ENCODE results near the gene STK39.

STK39 gene

DNA sequence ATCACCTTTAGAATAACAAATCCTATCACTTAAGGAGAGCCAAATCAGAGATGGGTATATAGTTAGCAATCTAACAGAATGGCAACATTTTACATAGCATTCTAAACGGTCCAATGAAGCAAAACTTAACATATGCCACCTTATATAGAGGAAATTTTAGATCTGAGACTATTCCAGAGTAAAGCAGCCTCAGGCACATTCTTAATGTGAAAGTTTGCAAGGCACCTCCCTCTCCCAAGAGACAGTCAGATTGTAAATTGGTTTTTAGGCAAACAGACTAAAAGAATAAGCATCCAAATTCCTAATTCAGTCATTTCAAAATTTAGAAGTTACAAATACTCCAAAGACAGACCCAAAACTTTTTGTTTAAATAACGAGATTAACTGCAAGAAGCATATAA lies 292.9 kb downstream of the STK39 start:
- no peak for DNase-seq (ENCODE audit: low spot score)

DNA sequence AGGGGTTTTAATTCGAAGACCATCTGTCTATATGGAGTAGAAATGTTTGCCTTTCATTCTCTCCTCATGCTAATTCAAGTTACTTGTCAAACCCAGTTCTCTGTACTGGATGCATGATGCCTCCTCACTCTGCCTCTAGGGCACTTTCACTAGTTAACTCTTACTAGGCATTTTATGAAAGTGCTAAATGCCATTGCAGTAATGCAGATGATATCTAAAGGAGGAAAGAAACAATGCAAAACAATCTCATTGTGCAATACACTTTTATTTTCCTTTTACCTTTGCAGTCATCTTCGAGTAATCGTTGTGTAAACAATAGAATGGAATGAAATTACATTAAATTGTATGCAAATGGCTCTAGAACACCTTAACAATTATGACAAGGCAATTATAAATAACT lies 293.6 kb downstream of the STK39 start:
- no peak for DNase-seq (ENCODE audit: low spot score)

DNA sequence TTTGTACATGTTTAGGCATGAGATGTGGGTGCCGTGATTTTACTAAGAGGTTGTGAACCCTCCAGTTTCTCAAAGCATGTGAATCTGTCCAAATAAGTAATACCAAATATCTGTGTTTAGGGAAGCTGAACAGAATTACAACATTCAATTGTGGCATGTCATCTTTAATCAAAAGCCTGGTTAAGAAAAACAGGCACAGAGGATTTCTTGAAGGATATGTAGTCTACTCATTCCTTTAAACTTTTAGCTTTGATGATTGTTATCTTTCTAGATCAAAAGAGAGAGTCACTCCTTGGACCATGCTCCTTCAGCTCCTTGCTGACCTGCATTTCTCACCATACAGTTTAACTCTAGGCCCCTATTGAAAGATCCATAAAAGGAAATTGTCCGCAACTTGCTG lies 296.8 kb downstream of the STK39 start:
- no peak for DNase-seq (ENCODE audit: low spot score)

DNA sequence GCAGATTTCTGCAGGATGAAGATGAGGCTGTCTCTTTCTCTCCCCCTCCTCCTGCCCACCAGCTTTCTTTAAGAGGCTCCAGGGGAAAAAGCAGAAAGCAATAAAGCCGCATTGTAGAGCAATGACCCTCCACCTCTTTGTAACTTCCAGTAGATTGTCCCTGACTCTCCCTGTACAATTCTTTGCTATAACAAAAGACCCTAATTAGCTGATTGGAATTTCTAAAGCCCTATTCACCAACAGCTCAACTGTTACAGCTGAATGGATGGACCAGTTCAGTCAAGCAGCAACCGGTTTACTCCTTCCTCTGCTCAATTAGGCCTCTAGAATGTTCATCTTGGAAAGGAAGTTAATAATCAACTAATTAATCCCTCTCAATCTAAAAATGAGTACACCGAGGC lies 301.0 kb downstream of the STK39 start:
- no peak for DNase-seq (ENCODE audit: low spot score)

DNA sequence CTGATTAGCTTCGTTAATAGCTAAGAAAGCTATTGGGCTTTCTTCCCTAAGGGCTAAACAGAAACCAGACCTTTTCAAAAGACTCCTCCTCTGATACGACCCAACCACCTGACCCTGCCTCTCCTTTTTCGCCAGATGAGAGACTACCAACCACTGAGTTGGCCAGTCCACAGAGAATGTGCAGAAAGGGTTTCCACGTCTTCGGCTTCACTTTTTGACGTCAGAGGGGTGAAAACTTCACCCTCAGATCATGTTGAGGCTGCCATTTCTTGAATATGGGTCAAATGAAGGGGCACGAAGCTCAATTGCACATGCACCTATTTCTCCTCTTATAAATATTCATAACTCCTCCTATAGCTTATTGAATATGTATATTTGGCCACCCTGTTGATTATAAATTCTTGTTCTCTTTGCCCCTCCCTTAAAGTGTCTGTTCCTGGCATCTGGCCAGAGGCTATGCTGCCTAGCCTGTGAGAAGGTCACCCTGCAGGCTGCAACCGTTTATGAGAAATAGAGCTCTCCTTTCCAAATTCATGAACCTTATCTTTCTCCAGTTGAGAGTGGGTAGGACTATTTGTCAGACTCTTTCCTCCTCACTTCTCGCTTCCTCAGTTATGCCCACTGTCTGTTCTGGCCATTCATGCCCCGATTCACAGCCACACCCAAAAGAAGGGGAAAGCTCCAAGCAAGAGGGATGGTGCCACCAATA lies 301.6 kb downstream of the STK39 start:
- DNase-seq (ENCODE audit: low spot score), result no peak

DNA sequence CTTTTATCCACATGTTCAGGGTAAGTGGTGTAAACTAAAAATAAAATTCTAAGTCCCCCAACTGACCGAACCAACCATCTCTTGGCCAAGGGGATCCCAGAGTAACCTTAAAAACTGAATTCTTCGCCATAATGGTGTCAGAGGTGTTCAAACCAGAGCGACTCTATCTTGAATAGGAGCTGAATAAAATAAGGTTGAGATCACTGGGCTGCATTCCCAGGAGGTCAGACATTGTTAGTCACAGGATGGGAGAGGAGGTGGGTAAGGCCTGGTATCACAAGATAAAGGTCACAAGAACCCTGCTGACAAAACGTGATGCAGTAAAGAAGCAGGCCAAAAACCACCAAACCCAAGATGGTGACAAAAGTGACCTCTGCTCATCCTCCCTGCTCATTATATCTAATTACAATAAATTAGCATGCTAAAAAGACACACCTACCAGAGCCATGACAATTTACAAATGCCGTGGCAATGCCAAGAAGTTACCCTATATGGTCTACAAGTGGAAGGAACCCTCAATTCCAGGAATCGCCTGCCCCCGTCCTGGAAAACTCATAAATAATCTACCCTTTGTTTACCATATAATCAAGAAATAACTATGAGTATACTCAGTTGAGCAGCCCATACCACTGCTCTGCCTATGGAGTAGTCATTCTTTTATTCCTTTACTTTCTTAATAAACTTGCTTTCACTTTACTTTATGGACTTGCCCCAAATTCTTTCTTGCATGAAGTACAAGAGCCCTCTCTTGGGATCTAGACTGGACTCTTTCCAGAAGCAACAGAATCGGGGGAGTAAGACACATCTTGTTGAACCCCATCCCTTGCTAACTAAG lies 302.4 kb downstream of the STK39 start:
- DNase-seq (ENCODE audit: low spot score), result no peak

DNA sequence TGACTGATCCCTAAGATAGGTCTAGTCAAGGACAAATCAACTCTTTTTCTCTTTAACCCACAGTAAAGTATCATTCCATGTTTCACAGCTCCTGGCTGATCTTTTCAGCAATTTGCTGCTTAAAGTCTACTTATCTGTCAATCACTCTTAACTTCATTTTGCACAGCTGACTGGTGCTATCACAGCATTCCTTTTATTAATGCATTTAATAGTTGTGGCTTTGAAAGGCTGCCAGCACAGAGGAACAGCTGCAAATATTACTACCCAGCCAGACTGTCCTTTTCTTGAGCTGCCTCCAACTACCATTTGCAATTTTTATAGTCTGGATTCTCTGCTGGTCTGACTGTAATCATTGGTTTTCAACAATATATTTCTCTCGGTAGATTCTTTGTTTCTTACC lies 303.5 kb downstream of the STK39 start:
- no peak for DNase-seq (ENCODE audit: low spot score)

DNA sequence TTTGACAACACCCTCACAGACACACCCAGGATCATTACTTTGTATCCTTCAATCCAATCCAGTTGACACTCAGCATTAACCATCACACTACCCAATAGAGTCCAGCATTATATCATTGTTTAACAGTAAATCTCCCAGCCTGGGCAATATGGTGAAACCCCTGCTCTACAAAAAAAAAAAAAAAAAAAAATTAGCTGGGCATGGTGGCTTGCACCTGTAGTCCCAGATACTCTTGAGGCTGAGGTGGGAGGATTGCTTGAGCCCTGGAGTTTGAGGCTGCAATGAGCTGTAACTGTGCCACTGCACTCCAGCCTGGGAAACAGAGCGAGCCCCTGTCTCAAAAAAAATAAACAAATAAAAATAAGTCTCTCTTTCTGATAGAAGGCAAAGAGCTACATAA lies 304.0 kb downstream of the STK39 start:
- DNase-seq (ENCODE audit: low spot score), result no peak

DNA sequence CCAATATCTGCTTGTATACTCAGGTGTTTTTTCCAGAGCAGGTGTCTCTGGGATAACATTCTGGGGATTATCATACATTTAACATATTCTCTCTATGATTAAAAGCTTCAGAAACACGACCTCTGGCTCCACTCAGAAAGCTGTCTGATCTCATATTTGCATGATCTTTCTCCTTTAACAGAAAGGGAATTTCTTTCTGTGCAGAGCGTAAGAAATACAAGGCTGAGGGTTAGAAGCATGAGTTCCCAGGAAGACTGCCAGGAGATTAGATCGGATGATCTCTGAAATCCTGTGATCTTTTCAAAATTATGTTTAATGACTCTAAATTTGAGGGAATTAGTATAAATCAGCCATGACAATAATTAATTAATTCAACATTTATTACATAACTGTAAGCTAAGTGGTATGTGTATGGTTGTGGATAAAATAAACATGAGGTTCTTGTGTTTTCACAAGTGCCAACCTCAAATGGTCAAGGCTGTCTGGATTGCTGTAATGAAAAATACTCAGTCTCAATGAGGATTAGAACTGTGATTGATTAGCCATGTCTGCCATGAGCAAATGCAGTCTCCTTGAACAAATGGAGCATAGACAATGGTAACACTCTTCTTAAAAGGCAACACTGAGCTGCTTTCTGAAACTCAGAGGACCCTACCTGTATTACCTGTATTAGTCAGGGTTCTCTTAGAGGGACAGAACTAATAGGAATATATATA lies 304.9 kb downstream of the STK39 start:
- DNase-seq (ENCODE audit: low spot score), result no peak

DNA sequence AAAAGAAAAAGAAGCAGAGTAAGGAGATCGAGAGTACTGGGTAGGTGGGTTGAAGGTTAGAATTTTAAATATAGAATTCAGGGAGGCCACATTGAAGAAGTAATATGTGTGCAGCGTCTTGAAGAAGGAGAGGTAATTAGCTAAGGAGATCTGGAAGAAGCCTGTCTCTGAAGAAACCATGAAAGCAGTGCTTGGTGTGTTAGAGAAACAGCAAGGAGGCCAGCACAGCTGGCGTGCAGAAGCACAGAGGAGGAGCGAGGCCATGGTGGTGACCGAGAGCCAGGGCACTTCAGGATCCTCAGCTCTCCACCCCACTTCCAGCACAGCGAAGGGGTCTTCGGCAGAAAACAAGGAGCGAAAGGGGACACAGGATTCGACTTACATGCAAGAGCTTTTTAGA lies 305.8 kb downstream of the STK39 start:
- DNase-seq (ENCODE audit: low spot score), result no peak

DNA sequence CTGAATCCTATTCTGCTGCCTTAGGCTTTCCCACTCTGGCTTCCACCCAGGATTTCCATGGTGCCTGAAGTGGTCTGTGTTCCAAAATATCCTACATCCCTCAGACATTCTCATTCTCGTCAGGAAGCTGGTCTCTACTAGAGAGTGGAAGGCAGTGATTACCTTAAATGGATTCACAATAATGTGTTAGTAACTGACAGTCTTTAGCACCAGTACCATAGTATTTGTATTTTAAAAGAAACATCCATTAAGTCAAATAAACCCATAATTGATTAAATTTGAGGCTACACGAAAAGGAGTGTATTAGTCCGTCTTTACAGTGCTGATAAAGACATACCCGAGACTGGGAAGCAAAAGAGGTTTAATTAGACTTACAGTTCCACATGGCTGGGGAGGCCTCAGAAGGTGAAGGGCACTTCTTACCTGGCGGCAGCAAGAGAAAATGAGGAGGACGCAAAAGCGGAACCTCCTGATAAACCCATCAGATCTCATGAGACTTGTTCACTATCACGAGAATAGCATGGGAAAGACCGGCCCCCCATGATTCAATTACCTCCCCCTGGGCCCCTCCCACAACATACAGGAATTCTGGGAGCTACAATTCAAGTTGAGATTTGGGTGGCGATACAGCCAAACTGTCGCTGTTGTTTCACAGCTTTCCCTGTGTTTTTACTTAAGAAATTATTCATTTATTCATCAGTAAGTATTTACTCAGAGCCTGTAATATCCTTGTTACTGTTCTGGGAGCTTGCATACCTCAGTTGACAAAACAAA lies 306.5 kb downstream of the STK39 start:
- no peak for DNase-seq (ENCODE audit: low spot score)

DNA sequence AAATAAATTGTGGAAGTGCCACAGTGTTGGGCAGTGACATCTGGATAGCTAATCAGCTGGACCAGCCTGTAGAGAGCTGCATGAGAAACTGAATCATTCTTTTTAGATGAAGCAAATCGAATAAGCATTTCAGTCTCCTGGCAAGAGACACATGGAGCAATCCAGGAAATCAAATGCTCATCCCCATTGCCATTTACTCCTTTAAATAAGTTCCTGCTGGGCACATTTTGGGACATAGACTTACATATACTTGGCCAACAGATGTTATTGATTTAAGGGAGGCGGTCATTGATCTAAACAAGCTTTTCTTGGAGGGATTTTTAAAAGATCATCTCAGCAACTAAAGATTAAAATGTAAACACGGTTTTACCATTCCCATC lies 307.1 kb downstream of the STK39 start:
- DNase-seq (ENCODE audit: low spot score), result no peak

DNA sequence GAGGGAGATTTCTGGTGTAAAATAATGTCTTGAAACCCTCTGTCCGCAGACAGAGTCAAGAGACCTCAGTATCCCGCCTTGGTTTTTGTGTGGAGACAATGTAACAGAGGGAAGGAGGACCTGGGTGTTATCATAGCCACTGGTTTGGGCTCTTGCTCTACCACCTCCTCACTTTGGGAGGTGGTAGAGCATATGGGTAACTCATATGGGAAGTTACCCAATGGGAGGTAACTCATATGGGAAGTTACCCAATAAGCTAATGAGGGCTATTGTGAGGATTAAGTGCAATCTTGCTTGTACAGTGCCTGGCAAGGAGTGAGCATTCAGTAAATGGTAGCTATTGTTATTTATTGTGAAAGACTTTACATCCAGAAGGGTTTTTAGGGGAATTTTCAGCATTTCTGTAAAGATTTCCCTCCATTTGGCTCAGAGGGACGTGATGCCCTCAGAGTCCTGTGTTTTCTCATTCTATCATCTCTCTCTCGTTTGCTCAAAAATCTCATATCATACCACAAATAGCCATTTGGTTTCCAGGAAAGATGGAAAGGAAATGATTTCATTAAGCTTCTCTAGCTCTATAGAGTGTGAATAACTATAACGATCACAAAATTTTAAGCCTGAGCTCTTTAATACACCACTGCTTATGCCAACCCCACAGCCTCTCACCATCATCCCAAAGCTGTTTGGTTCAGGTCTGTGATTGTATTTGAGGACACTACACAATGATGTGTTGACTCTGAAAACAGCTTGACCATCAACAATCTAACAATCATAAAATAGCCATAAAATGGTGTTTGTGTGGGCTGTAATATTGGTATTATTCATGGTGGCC lies 307.7 kb downstream of the STK39 start:
- no peak for DNase-seq (ENCODE audit: low spot score)

DNA sequence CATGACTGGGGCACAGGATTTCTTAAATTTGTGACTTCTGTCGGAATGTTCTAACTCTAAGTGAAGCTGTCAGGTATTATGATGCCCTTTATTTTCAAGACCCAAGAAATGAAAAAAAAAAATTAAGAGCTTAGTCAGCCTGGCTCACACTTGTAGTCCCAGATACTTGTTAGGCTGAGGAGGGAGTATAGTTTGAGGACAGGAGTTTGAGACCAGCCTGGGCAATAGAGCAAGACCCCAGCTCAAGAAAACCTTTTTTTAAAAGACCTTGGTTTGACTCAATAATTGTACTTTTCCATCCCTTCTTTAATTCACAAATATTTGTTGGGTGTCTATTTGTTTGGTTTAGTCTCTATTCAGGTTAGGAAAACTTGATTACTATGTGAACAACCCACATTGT lies 310.0 kb downstream of the STK39 start:
- no peak for DNase-seq (ENCODE audit: low spot score)

DNA sequence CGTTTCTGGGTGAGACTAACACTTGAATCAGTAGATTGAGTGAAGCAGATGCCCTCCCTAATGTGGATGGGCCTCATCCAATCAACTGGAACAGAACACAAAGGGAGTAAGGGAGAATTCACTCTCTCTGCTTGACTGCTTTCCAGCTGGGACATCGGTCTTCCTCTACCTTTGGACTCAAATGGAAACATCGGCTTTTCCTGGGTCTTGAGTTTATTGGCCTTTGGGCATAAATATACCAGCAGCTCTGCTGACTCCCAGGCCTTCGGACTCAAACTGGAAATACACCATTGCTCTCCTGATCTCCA lies 311.6 kb downstream of the STK39 start:
- DNase-seq (ENCODE audit: low spot score), result no peak

DNA sequence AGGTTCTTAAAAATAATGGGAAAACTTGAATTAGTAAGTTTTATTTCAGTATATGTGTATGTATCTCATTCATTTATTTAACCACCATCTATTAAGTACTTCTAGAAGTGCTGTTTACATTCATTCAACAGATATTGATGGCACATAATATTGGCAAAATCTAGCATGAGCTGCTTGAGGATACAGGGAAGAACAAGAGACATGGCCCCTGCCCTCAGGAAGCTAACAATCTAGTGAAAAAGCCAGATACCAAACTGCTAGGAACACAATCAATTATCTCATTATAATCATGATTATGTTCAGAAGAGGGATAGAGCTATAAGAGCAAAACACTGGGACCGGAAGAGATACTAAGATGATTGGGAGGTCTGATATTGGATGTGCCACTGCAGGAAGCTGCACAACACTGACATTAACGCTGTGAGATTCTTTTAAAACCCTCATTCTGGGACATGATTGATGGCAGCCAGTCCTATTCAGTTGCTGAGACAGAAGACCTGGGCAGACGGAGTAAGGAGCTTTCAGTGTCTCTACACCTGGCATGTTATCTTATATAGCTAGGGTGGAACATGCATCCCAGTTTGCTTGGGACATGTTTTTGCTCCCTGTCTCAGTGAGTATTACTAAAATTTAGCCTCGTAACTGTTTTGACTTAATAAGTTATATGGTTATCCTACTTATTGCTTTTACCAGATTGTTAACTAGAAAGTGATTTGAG lies 314.1 kb downstream of the STK39 start:
- no peak for DNase-seq (ENCODE audit: low spot score)

DNA sequence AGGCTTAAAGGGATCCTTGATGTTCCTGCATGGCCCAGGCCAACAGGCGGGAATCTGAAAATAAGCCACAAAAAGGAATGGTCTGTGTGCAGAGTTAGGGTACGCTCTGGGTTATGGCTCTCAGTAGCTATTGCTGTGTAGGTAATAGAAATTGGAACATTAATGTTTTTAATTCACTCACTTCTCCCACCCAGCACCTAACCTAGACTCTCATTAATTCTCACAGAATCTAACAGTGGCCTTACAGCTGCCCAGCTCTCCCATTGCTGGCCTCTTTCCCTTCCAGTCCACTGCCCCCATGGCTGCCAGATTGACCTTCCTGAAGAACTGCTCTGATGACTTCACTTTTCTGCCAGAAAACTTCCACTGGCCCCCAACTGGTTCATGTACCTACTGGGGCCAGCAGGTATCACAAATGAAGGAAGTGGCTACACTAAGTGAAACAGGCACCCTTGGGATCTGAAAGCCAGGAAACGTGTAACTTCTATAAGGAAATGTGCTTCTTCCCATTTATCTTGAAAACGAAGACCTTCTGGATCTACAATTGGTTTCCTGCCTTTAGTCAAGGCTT lies 315.2 kb downstream of the STK39 start:
- no peak for DNase-seq (ENCODE audit: low spot score)

DNA sequence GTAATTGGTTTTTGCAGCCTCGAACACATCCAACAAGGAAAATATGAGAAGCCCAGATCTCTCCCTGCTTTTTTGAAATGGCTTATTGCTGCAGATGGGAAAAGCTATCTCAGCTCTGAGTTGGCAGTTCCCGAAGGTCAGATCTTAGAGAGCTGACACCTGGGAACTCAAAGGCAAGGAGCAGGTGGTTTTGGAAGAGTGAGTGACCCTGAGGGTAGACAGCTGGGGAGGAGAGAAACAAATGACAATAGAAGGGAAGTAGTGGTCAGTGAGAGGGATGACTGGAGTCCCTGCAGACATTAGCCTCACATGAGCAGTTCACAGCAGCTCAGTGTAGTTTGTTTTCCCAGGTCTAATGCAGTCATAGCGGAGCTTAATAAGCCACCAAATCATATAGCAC lies 317.9 kb downstream of the STK39 start:
- no peak for DNase-seq (ENCODE audit: low spot score)

DNA sequence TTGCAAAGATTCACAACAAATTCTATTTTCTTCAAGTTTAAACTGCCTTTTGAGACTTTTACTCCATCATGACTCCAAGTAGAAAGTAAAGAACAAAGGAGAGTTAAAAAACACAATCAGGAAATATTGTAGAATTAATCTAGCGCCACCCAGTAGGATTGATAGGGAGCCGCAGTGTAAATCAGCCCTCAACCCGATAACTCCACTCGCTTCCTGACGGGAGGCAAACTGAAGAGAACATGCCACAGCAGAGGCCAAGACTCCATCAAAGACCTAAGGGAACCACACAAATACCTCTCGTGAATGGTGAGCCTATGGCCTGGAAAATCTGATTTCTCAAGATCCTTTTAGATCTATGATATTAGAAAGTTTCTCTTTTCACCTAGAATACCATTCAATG lies 319.0 kb downstream of the STK39 start:
- no peak for DNase-seq (ENCODE audit: low spot score)

DNA sequence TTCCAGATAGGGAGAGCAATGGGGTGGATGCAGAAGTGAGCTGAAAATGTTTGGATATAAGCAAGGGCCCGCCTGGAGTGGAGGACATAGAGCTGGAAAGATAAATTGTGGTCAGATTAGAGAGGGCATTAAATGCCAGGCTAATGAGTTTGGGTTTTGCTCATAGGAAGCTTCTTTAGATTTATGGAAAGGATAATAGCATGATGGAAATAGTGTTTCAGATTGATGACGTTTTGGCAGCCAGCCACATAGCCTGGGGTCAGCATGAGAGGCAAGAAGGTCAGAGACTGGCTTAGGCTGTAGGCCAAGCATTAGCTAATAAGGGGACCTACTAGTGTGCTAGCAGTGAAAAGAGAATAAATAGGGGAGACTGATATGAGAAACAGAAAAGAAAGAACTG lies 321.6 kb downstream of the STK39 start:
- no peak for DNase-seq (ENCODE audit: low spot score)

DNA sequence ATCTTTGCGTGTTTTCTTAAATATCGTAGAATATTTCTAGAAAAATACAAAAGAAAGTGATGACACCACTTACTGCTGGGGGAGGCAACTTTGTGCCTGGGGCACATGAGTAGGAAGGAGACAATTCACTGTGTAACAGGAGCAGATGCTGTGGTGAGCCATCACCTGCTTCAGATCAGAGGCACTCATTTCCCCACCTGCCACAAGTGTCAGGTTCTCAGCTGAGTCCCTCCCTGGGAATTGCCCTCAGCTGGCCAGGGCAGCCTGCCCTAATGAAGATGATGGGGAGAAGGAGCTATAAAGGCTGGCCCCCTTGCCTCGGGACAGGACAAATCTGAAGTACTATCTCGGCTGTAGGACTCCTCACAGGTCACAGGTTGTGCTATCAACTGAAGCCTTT lies 322.8 kb downstream of the STK39 start:
- no peak for DNase-seq (ENCODE audit: low spot score)
